ENCODE results near the gene ATP2A3.

GRCh38 chr17:4004517-4005295 lies 40.5 kb upstream of the ATP2A3 start:
- TF ChIP-seq, protein P1, sequence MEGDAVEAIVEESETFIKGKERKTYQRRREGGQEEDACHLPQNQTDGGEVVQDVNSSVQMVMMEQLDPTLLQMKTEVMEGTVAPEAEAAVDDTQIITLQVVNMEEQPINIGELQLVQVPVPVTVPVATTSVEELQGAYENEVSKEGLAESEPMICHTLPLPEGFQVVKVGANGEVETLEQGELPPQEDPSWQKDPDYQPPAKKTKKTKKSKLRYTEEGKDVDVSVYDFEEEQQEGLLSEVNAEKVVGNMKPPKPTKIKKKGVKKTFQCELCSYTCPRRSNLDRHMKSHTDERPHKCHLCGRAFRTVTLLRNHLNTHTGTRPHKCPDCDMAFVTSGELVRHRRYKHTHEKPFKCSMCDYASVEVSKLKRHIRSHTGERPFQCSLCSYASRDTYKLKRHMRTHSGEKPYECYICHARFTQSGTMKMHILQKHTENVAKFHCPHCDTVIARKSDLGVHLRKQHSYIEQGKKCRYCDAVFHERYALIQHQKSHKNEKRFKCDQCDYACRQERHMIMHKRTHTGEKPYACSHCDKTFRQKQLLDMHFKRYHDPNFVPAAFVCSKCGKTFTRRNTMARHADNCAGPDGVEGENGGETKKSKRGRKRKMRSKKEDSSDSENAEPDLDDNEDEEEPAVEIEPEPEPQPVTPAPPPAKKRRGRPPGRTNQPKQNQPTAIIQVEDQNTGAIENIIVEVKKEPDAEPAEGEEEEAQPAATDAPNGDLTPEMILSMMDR (IDR thresholded peaks at IDR 0.05) = peak; percentile 78 to 94 (median 88)
- no peak for TF ChIP-seq POLR2A (IDR thresholded peaks at IDR 0.05)

All from adrenal gland (tissue), 5 donors.